ENCODE measurements around the gene ADRA2B.

The ADRA2B gene

DNA sequence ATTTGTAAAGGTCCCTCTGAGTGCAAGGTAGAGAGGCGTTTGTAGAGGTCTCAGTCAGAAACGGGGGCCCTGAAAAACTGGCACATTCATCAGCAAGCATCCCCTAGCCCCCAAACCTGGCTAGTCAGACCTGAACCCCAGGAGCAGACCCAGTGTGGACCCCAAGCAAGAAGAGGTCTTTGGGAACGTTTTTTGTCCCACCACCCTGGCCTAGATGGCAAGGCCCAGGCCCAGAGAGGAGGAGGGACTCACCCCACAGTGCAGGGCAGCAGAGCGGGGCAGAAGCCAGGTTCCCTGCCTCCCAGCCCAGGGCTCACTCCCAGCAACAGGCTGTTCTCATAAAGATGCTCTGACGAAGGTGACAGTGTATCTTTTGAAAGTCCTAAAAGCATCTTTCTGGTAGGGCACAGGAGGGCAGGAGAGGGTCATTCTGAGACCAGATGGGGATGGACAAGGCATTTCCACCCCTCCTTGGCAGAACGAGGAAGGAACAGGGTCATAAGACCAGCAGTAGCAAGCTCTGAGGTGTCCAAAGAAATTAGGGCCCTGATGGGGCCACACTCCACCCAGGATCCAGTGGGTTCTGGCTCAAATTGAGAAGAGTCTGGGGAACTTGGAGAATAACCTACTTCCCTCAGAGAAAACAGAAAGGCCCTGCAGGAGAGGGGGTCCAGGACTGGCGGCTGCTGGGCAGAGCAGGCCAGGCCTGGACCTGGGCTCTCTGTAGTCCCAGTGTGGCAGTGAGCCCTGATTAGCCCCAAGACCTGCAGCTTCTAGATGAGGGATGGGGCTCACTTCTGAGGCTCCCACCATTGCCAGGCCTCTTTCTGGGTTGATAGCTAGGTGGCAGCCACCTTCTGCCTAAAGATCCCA, 18.2 kb downstream of the ADRA2B start:
- H3K4me1 Mint-ChIP-seq: no peaks in the 10 kb centered on the region
- H3K27ac Mint-ChIP-seq: peak overlapping the region; percentile 64
- H3K36me3 Mint-ChIP-seq: no peaks in the 10 kb centered on the region
- no peak for ATAC-seq
- no peak overlapping the region for H3K4me3 Mint-ChIP-seq
- H3K9me3 Mint-ChIP-seq: no peaks in the 10 kb centered on the region
- DNase-seq (ENCODE audit: low spot score in 2 of 2): no peak

DNA sequence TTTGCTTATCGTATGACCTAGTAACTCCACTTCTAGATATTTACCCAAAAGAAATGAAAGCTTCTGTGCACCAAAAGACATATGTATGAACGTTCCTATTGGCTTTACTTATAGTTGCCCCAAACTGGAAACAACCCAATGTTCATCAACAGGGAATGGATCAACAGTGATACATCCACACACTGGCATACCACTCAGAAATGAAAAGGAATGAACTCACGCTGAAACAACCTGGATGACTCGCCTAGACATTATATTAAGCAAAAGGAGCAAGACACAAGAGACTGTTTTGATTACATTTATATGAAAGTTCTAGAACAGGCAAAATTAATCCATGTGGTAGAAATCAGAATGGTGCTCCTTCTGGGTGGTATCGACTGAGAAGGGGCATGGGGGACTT, 18.9 kb downstream of the ADRA2B start:
- Mint-ChIP-seq H3K27ac (peak overlapping the region; percentile 64), H3K36me3 (no peaks in the 10 kb centered on the region), H3K4me1 (no peaks in the 10 kb centered on the region), H3K4me3 (no peak overlapping the region), H3K9me3 (no peaks in the 10 kb centered on the region)
- no peak for ATAC-seq
- DNase-seq (ENCODE audit: low spot score in 2 of 2): no peak

- ATAC-seq (no peak), DNase-seq (ENCODE audit: low spot score in 2 of 2) (no peak)
- no peaks in the 10 kb centered on the region for H3K4me1 Mint-ChIP-seq
- H3K27ac Mint-ChIP-seq: no peak overlapping the region
- H3K9me3 Mint-ChIP-seq: no peaks in the 10 kb centered on the region
- H3K4me3 Mint-ChIP-seq: no peak overlapping the region
- no peaks in the 10 kb centered on the region for H3K36me3 Mint-ChIP-seq
Observed at GRCh38 chr2:96095116-96095636, 21.2 kb downstream of the ADRA2B start.

DNA sequence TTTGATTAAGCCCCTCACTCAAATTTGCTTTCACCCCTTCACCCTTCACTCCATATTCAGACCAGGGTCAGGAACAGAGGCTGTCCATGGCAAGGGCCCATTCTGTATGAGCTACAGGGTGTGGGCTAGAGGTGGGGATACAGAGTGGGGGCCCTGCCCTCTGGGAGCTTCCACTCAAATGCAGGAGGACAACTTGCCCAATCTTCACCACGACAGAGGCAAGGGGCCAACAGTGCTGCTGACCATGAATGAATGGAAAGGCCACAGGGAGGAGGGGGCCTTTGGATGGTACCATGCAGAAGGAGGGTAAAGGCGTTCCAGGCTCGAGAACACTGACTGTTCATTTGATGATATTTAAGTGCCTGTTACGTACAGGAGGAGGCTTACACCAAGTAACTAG, 22.8 kb downstream of the ADRA2B start:
- Mint-ChIP-seq H3K36me3 (no peaks in the 10 kb centered on the region), H3K9me3 (no peaks in the 10 kb centered on the region), H3K4me1 (no peaks in the 10 kb centered on the region), H3K4me3 (no peak overlapping the region), H3K27ac (no peak overlapping the region)
- no peak for DNase-seq (ENCODE audit: low spot score in 2 of 2)
- ATAC-seq: no peak

GRCh38 chr2:96092951-96093350, 23.4 kb downstream of the ADRA2B start:
- Mint-ChIP-seq H3K4me1 (no peaks in the 10 kb centered on the region), H3K4me3 (no peak overlapping the region), H3K27ac (no peak overlapping the region), H3K36me3 (no peaks in the 10 kb centered on the region), H3K9me3 (no peaks in the 10 kb centered on the region)
- no peak for DNase-seq (ENCODE audit: low spot score in 2 of 2)
- no peak for ATAC-seq

DNA sequence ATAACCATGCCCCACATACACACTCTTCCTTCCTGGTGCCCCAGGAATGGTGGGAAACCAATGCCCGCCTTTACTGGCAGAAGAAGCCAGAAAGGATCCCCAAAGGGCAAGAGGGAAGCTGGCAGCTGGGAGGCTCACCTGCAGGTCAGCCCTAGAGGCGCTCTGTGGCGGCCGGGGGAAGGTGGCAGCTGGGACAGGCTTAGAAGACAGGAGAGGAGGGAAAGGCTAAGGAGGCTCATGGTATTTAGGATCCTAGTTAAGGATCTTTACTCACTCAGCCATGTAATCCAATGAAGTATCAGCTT, 23.8 kb downstream of the ADRA2B start:
- DNase-seq (ENCODE audit: low spot score in 2 of 2) (no peak), ATAC-seq (no peak)
- H3K9me3 Mint-ChIP-seq: no peaks in the 10 kb centered on the region
- H3K4me1 Mint-ChIP-seq: no peaks in the 10 kb centered on the region
- H3K4me3 Mint-ChIP-seq: no peak overlapping the region
- H3K27ac Mint-ChIP-seq: no peak overlapping the region
- H3K36me3 Mint-ChIP-seq: no peaks in the 10 kb centered on the region

GRCh38 chr2:96091711-96092572, 24.4 kb downstream of the ADRA2B start:
- Mint-ChIP-seq H3K4me1 (no peaks in the 10 kb centered on the region), H3K27ac (no peak overlapping the region), H3K9me3 (no peaks in the 10 kb centered on the region)

DNA sequence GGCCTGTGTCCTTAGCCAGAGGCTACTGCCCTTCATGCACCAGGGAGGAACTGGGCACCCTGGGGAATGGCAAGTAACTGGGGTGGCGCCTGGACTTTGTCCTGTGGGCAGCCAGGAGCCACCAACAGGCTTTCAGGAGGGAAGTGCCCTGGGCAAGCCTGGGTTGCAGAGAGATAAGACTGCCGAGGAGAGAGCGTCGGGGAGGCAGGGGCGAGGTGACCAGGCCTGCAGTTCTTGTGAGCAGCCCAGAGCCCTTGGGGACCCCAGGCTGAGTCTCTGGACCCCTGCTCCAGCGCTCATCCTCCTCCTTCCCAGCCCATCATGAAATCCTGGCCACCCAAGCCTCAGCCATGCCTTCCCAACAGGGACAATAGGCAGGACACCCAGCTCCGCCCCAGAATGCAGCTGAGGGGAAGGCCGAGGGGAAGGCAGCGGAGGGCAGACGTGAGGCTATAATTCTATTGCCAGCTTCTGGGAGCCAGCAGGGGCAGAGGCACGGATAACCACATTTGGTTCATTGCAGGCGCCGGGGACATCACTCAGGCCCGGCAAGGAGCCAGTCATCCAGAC, 25.1 kb downstream of the ADRA2B start:
- ATAC-seq (no peak), DNase-seq (ENCODE audit: low spot score in 2 of 2) (no peak)
- Mint-ChIP-seq H3K4me3 (no peak overlapping the region), H3K4me1 (no peaks in the 10 kb centered on the region), H3K27ac (no peak overlapping the region), H3K9me3 (no peaks in the 10 kb centered on the region), H3K36me3 (no peaks in the 10 kb centered on the region)

More at GRCh38 chr2:96091711-96092572, 24.4 kb downstream of the ADRA2B start:
- peak; percentile 18 for ATAC-seq
- Mint-ChIP-seq H3K36me3 (no peaks in the 10 kb centered on the region), H3K4me3 (no peak overlapping the region)
- DNase-seq (ENCODE audit: low spot score in 2 of 2): no peak

- Mint-ChIP-seq H3K4me1 (no peaks in the 10 kb centered on the region), H3K27ac (no peak overlapping the region), H3K9me3 (no peaks in the 10 kb centered on the region), H3K4me3 (no peak overlapping the region), H3K36me3 (no peaks in the 10 kb centered on the region)
- ATAC-seq (no peak), DNase-seq (ENCODE audit: low spot score in 2 of 2) (no peak)
Observed at GRCh38 chr2:96090196-96090926, 26.0 kb downstream of the ADRA2B start.

- Mint-ChIP-seq H3K4me3 (no peak overlapping the region), H3K27ac (no peak overlapping the region), H3K9me3 (no peaks in the 10 kb centered on the region), H3K36me3 (no peaks in the 10 kb centered on the region), H3K4me1 (no peaks in the 10 kb centered on the region)
- DNase-seq (ENCODE audit: low spot score in 2 of 2): no peak
- ATAC-seq: no peak
Observed at GRCh38 chr2:96089356-96090195, 26.8 kb downstream of the ADRA2B start.

DNA sequence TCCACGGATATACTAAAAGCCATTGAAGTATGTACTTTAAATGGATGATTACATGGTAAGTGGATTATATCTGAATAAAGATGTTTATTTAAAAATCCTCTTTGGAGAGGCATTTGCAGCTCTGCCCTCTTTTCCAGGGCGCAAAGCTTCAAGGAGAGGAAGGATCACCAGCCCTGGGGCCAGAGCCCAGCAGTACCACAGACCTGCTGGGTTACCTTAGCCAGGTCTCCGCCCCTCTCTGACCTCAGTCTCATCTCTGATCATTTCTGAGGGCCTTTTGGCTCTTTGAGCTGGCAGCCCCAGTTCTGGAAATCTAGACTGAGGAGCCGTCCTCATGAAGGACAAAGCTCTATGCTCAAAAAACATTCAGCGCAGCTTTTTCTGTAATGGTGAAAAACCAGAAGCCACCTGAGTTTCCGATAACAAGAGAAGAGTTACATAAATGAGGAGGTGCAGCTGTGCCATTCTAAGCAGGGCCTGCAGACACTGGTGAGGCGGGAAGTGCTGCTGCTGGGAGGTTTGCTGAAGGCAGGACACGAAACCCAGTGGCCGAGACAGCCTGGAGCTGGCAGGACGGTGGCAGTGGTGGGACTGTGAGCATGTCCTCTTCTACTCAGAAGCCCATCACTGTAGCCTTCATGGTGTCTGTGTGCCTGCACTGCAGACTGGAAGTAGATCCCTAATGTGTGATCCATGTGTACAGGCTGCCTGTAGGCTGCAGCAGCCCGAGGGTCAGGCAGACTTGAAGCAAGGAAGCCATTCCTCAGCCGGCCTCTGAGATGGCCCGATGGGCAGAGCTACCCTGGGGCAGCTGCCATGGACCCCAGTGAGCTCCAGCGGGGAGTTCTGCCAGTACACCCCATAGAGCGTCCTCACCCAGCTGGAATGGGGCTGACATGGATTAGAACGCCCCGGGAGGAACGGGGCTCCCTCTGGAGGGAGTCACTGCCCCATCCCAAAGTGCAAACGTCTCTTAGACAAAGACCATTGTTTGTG, 27.7 kb downstream of the ADRA2B start:
- Mint-ChIP-seq H3K4me3 (no peak overlapping the region), H3K4me1 (no peaks in the 10 kb centered on the region), H3K36me3 (no peaks in the 10 kb centered on the region), H3K9me3 (no peaks in the 10 kb centered on the region), H3K27ac (no peak overlapping the region)
- DNase-seq (ENCODE audit: low spot score in 2 of 2): no peak
- ATAC-seq: no peak

GRCh38 chr2:96087130-96087529, 29.2 kb downstream of the ADRA2B start:
- H3K36me3 Mint-ChIP-seq: no peaks in the 10 kb centered on the region
- H3K4me1 Mint-ChIP-seq: no peaks in the 10 kb centered on the region
- DNase-seq (ENCODE audit: low spot score in 2 of 2): no peak
- H3K4me3 Mint-ChIP-seq: no peak overlapping the region
- no peak for ATAC-seq
- H3K27ac Mint-ChIP-seq: no peak overlapping the region
- no peaks in the 10 kb centered on the region for H3K9me3 Mint-ChIP-seq

GRCh38 chr2:96085541-96086355, 30.6 kb downstream of the ADRA2B start:
- no peak for ATAC-seq
- DNase-seq (ENCODE audit: low spot score in 2 of 2): no peak
- no peaks in the 10 kb centered on the region for H3K9me3 Mint-ChIP-seq
- no peaks in the 10 kb centered on the region for H3K4me1 Mint-ChIP-seq
- no peaks in the 10 kb centered on the region for H3K36me3 Mint-ChIP-seq
- no peak overlapping the region for H3K27ac Mint-ChIP-seq
- H3K4me3 Mint-ChIP-seq: no peak overlapping the region

Data from stimulated activated effector memory CD8-positive, alpha-beta T cell treated with anti-CD3 and anti-CD28 coated beads, Interleukin-12 subunit alpha, Interleukin-12 subunit beta, amount 100 ng/mL, for 72 hours (primary cell).